ENCODE data around the gene KPRP. TPM values are rescaled to one million over a fixed set of nuclear protein-coding genes. Genes with fewer than 3 reads are reported as not detected.

The KPRP gene
- polyA plus RNA-seq, 2 of the 4 experiments (the other 2 are of a cell fraction), result not detected

- no peaks in the 10 kb centered on the region for H3K4me1 ChIP-seq
- FAIRE-seq (no peak), ATAC-seq (no peak), DNase-seq (ENCODE audit: low read depth in 1 of 2, low spot score in 1 of 2) (no peak)
- no peak overlapping the region for H3K4me2 ChIP-seq
- WGBS (ENCODE audit: missing lambda C conversion rate), result 8% methylated on average over 1 of the region's 1 CpG
- H3K4me3 ChIP-seq, result no peak overlapping the region
- no peak overlapping the region for H3K27ac ChIP-seq
- CTCF ChIA-PET, result no interaction called here
- H3K9me3 ChIP-seq, result no peaks in the 10 kb centered on the region
- POLR2A ChIA-PET, result no interaction called here
- TF ChIP-seq FOSL2 (IDR thresholded peaks at IDR 0.05) (no peak), FOSL2 (CRISPR knock-in tag; IDR thresholded peaks at IDR 0.05) (no peak)
These were observed 12.6 kb downstream of the KPRP start for GRCh38 chr1:152770411-152770810.

- ChIA-PET POLR2A (no interaction called here), CTCF (interaction anchor here (0.6 kb wide), 1 partner anchor 410 kb away, joined by 6 read pairs; no protein-coding TSS in a partner anchor)
- no peak within 1 kb of the TSS for H3K4me2 ChIP-seq
- H3K4me3 ChIP-seq, result no peak within 1 kb of the TSS
- H3K9me3 ChIP-seq, result no peaks in the 10 kb centered on the region
- TF ChIP-seq ZSCAN20 (CRISPR knock-in tag; IDR thresholded peaks at IDR 0.05), result no peak
- no peak for TF ChIP-seq POLR2AphosphoS2 (conservative IDR thresholded peaks at IDR 0.05; ENCODE audit: low read length)
- no peak for TF ChIP-seq ZC3H11A (IDR thresholded peaks at IDR 0.05)
- TF ChIP-seq PBX3 (IDR thresholded peaks at IDR 0.05), result no peak
- no peak for TF ChIP-seq CHD2 (IDR thresholded peaks at IDR 0.05; ENCODE audit: low read length, partially characterized antibody)
- TF ChIP-seq RNF2 (IDR thresholded peaks at IDR 0.05; ENCODE audit: borderline replicate concordance, low read depth), result no peak
- no peak for TF ChIP-seq REST (IDR thresholded peaks at IDR 0.05)
- TF ChIP-seq ATOH8 (CRISPR knock-in tag; IDR thresholded peaks at IDR 0.05; ENCODE audit: low read depth), result no peak
- no peak for TF ChIP-seq KDM1A (IDR thresholded peaks at IDR 0.05; ENCODE audit: low read depth)
- no peak for TF ChIP-seq HOXA7 (CRISPR knock-in tag; IDR thresholded peaks at IDR 0.05)
- no peak for TF ChIP-seq ZFP36 (IDR thresholded peaks at IDR 0.05; ENCODE audit: borderline replicate concordance, partially characterized antibody)
- TF ChIP-seq FOXS1 (CRISPR knock-in tag; IDR thresholded peaks at IDR 0.05), result no peak
- no peak for TF ChIP-seq NR3C1 (IDR thresholded peaks at IDR 0.05)
- no peak within 1 kb of the TSS for H3K27ac ChIP-seq
- H3K4me1 ChIP-seq, result no peaks in the 10 kb centered on the region
- peak in 1 of 2 experiments; percentile 16 for DNase-seq (ENCODE audit: low read depth in 1 of 2, low spot score in 1 of 2)
- no peak for FAIRE-seq
- 3% methylated on average over 6 of the region's 6 CpGs for WGBS (ENCODE audit: missing lambda C conversion rate)
- peak; percentile 59 to 67; a peak in 4 of 6 replicates for ATAC-seq
These were observed 17.1 kb downstream of the KPRP start, which contains the start of gene LCE1F for GRCh38 chr1:152774875-152775274. LCE1F (plus strand) TSS chr1:152775140; CDS start chr1:152776372, 1,232 bp downstream.

- TF ChIP-seq MAX (IDR thresholded peaks at IDR 0.05), result no peak
- no peak for TF ChIP-seq RARB (CRISPR knock-in tag; IDR thresholded peaks at IDR 0.05)
- TF ChIP-seq ZSCAN20 (CRISPR knock-in tag; IDR thresholded peaks at IDR 0.05), result no peak
- no peak for TF ChIP-seq CEBPB (IDR thresholded peaks at IDR 0.05)
- TF ChIP-seq PHF8 (IDR thresholded peaks at IDR 0.05; ENCODE audit: borderline replicate concordance, low read depth), result no peak
- TF ChIP-seq ATOH8 (CRISPR knock-in tag; IDR thresholded peaks at IDR 0.05; ENCODE audit: low read depth), result no peak
- no peak for TF ChIP-seq FOXS1 (CRISPR knock-in tag; IDR thresholded peaks at IDR 0.05)
- TF ChIP-seq KDM1A (IDR thresholded peaks at IDR 0.05; ENCODE audit: low read depth), result no peak
- TF ChIP-seq ESRRA (IDR thresholded peaks at IDR 0.05; ENCODE audit: borderline replicate concordance, low read length), result no peak
- no peak for TF ChIP-seq USF2 (IDR thresholded peaks at IDR 0.05)
- TF ChIP-seq HOXB5 (CRISPR knock-in tag; IDR thresholded peaks at IDR 0.05), result no peak
- TF ChIP-seq POLR2A (IDR thresholded peaks at IDR 0.05; ENCODE audit: low read length), result no peak
- no peak for TF ChIP-seq RCOR1 (IDR thresholded peaks at IDR 0.05; ENCODE audit: low read depth, low read length)
- TF ChIP-seq JUN (IDR thresholded peaks at IDR 0.05), result no peak
- TF ChIP-seq SREBF2 (IDR thresholded peaks at IDR 0.05), result no peak
- ATAC-seq (no peak), FAIRE-seq (no peak), DNase-seq (ENCODE audit: low read depth in 1 of 2, low spot score in 1 of 2) (no peak)
- ChIA-PET POLR2A (no interaction called here), CTCF (interaction anchor here (1.0 kb wide), 1 partner anchor 37 kb away, joined by 3 read pairs; no protein-coding TSS in a partner anchor)
- Histone ChIP-seq H3K27ac (no peak overlapping the region), H3K4me3 (no peak overlapping the region), H3K9me3 (no peaks in the 10 kb centered on the region), H3K4me2 (no peak overlapping the region), H3K4me1 (no peaks in the 10 kb centered on the region)
- WGBS (ENCODE audit: missing lambda C conversion rate), result 44% methylated on average over 9 of the region's 11 CpGs
These were observed 18.5 kb downstream of the KPRP start for GRCh38 chr1:152776361-152776760.

Measured in A549 (cell line).